Measurements from ENCODE around the gene PNMA6F. TPM values are rescaled to one million over a fixed set of nuclear protein-coding genes. Genes with fewer than 3 reads are reported as not detected.

PNMA6F gene
- polyA plus RNA-seq, 1 of the 3 experiments (the other 2 are of a cell fraction), result not detected

DNA sequence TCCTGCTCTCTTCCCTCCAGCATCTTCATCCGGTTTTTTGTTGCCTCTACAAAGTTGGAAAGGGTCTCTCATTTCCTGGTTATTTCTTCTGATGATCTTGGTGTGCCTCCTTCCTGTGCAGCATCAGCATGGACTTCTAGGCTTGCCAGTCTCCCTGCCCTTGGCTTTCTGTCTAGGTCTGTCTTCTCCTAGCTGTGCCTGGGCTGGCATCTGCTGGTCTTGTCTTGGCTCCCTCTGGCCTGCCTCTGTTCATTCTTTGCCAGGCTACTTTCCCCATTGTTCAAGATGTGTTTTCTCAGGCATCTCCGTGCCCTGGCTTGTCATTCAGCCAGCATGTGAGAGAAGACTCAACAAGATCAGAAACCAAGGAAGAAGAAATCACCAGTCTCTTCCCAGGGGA, 22.1 kb upstream of the PNMA6F start:
- DNase-seq, result no peak
- POLR2A ChIA-PET, result no interaction called here
- 54% methylated on average over 2 of the region's 2 CpGs for WGBS (ENCODE audit: low lambda C conversion rate)
- H3K9me3 ChIP-seq, result no peaks in the 10 kb centered on the region
- CTCF ChIA-PET, result no interaction called here
- no peaks in the 10 kb centered on the region for H3K9me2 ChIP-seq
- H3K36me3 ChIP-seq (replicated peaks in 1 of 2; ENCODE audit: control insufficient read depth in 1 of 2, insufficient read depth in 2 of 2, low read length in 1 of 2), result peaks cover 5 to 21% of the 10 kb centered on the region in 2 experiments
- peaks cover 19% of the 10 kb centered on the region; the same call in 1 of the 2 replicates for H3K79me2 ChIP-seq (ENCODE audit: insufficient read depth)
- TF ChIP-seq GATA2 (CRISPR knock-in tag; IDR thresholded peaks at IDR 0.05), result no peak
- TF ChIP-seq NFIC (IDR thresholded peaks at IDR 0.05; ENCODE audit: borderline replicate concordance), result no peak
- no peak for TF ChIP-seq RXRA (IDR thresholded peaks at IDR 0.05; ENCODE audit: borderline replicate concordance, low read depth)
- TF ChIP-seq, protein P1, sequence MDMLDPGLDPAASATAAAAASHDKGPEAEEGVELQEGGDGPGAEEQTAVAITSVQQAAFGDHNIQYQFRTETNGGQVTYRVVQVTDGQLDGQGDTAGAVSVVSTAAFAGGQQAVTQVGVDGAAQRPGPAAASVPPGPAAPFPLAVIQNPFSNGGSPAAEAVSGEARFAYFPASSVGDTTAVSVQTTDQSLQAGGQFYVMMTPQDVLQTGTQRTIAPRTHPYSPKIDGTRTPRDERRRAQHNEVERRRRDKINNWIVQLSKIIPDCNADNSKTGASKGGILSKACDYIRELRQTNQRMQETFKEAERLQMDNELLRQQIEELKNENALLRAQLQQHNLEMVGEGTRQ (IDR thresholded peaks at IDR 0.05; ENCODE audit: borderline replicate concordance, low read depth, low read length), result no peak
- no peak for TF ChIP-seq ELF1 (IDR thresholded peaks at IDR 0.05)
- TF ChIP-seq CHD2 (IDR thresholded peaks at IDR 0.05; ENCODE audit: low read length, partially characterized antibody), result no peak
- TF ChIP-seq, protein P2, sequence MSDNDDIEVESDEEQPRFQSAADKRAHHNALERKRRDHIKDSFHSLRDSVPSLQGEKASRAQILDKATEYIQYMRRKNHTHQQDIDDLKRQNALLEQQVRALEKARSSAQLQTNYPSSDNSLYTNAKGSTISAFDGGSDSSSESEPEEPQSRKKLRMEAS (IDR thresholded peaks at IDR 0.05; ENCODE audit: low read depth), result no peak
- no peak for TF ChIP-seq EP300 (IDR thresholded peaks at IDR 0.05; ENCODE audit: borderline replicate concordance in 1 of 2, low read depth in 1 of 2, low read length in 1 of 2)
- TF ChIP-seq MXI1 (IDR thresholded peaks at IDR 0.05; ENCODE audit: low read depth, low read length), result no peak
- no peak for TF ChIP-seq RCOR1 (IDR thresholded peaks at IDR 0.05; ENCODE audit: low read length)
- TF ChIP-seq, protein P3, sequence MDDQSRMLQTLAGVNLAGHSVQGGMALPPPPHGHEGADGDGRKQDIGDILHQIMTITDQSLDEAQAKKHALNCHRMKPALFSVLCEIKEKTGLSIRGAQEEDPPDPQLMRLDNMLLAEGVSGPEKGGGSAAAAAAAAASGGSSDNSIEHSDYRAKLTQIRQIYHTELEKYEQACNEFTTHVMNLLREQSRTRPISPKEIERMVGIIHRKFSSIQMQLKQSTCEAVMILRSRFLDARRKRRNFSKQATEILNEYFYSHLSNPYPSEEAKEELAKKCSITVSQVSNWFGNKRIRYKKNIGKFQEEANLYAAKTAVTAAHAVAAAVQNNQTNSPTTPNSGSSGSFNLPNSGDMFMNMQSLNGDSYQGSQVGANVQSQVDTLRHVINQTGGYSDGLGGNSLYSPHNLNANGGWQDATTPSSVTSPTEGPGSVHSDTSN (IDR thresholded peaks at IDR 0.05), result no peak
- TF ChIP-seq FOSL2 (IDR thresholded peaks at IDR 0.05; ENCODE audit: borderline replicate concordance, low read depth), result no peak
- TF ChIP-seq MEF2A (IDR thresholded peaks at IDR 0.05; ENCODE audit: borderline replicate concordance, low read depth), result no peak
- no peak for TF ChIP-seq FOXJ3 (CRISPR knock-in tag; IDR thresholded peaks at IDR 0.05)
- TF ChIP-seq RFX5 (IDR thresholded peaks at IDR 0.05; ENCODE audit: low read length), result no peak
- no peak for TF ChIP-seq EZH2phosphoT487 (IDR thresholded peaks at IDR 0.05; ENCODE audit: borderline replicate concordance, low read depth)
- H3K9ac ChIP-seq, result no peak overlapping the region
- H4K20me1 ChIP-seq (ENCODE audit: insufficient read depth), result peaks cover 5% of the 10 kb centered on the region; the same call in 1 of the 2 replicates
- no peak overlapping the region for H3K4me2 ChIP-seq
- no peaks in the 10 kb centered on the region for H3K4me1 ChIP-seq (ENCODE audit: control insufficient read depth in 1 of 2, insufficient read depth in 2 of 2, low read depth in 1 of 2, low read length in 1 of 2)
- H3F3A ChIP-seq (replicated peaks; ENCODE audit: insufficient read depth), result no peaks in the 10 kb centered on the region
- H3K4me3 ChIP-seq (ENCODE audit: low read depth in 2 of 2, low read length in 1 of 2), result no peak overlapping the region
- no peak overlapping the region for H2AFZ ChIP-seq (ENCODE audit: low read depth)
- H3K27me3 ChIP-seq (ENCODE audit: insufficient read depth), result 0 out of 2 replicates have a peak, but pooled peaks cover 9% of the 10 kb centered on the region
- H3K27ac ChIP-seq (ENCODE audit: low read depth in 2 of 2, low read length in 1 of 2), result no peak overlapping the region
